NCI-H748 (cell line): ENCODE data around the gene WDR70.
"Not testable (repeated sequence)": the region's sequence is repeated elsewhere in the genome, so short reads cannot be mapped to it uniquely, and the experiment has no call there.

Experiments used
- DNase-seq: peaks from one replicate; lab custom pipeline; 2025; ENCODE audit not compliant: unreplicated experiment; lab: John Stamatoyannopoulos, UW

WDR70 gene

DNA sequence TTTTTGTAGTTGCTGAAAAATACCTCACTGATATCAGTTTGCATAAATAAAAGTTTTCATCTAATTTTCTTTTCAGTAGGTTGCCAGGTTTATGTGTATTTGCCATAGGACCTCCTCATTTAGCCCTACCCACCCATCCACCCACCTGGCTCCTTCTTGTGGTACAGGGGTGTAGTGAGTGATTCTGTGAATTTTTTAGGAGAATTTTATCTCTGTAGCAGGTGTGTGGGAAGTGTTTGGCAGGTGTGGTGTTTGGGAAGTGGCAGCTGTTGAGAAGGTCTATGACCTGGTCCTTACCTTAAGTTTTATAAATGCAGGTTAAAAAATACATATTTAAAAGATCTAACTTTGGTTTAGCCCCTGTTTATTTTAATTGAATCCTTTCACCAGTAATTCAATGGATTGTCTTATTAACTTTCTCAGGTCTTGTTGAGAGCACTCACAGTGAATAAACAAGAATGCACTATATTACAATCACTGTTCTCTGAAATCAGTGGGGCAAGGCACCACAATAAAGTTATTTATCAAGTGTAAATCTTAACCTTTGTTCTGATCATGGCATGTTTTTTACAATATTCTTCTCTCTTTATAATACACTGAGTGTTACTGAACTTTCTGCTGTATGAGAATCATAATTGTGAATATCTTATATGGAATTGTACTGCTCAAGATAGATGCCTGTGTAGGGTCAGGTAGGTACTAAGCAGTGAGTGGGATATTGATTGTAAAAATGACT, 189.1 kb downstream of the WDR70 start:
- DNase-seq = no peak

DNA sequence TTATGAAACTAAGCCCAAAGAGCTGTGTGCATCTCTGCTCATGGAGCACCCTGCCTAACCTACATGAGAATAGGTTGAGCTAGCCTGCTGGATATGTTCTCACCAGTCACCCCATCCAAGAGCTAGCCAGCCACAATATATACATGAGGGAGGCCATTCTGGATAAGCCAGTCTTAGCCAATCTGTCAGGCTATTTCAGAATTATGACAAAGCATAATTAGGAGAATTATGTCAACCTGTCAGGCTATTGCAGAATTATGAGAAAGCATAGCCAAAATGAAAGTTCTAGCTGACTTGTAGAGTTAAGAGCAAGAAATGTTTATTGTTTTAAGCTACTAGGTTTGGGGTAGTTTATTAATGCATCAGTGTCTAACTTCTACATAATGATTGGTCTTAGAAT, 189.8 kb downstream of the WDR70 start:
- DNase-seq = no peak

DNA sequence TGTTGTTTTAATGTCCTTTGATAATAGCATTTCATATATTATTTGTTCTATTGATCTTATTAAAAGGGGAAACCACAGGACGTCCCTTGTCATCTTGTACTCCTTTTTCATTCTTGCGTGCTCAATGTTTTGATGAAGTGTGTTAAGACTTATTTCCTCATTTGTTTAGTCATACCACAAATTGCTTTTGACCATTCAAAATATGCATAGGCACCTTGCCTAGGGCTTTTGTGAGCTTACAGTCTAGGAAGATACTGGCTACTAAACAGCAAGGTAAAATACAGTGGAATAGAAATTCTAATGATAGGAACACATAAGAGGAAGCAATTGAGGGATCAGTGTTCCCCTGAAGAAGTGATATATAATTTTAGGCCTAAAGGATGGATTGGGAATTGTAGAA, 190.3 kb downstream of the WDR70 start:
- no peak for DNase-seq

DNA sequence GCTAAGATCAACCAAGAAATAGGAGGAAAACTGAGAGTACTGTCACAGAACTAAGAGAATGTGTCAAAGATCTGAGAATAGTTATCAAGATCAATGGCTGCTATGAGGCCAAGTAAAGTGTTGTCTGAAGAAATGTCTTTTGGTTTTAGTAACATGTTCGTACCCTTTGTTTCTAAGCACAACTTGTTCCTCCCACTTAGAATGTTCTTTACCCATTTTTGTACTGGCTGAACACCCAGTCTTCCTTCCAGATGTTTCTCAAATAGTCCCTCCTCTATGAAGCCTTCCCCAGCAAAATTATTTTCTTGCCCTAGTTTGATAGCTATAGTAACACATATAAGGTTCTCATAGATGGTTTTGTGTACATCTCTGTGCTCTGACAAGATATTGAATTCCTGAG, 191.5 kb downstream of the WDR70 start:
- DNase-seq = no peak

DNA sequence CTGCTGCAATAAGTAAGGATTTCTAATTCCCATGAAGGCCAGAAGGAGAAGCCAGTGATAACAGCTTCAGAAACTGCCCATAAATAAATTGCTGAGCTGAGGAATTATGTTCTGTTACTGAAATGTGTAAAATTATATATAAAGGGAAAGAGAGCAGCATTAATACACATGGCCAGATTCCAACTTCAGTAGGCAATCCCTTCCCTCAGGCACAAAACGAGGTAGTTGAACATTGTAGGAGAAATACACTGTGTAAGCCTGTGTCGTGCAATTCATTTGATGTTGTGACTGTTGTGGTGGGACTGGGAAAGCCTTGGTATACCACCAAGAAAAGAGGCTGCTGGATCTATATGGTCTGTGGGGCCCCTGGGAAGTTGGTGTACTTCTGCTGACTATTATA, 192.9 kb downstream of the WDR70 start:
- no peak for DNase-seq

DNA sequence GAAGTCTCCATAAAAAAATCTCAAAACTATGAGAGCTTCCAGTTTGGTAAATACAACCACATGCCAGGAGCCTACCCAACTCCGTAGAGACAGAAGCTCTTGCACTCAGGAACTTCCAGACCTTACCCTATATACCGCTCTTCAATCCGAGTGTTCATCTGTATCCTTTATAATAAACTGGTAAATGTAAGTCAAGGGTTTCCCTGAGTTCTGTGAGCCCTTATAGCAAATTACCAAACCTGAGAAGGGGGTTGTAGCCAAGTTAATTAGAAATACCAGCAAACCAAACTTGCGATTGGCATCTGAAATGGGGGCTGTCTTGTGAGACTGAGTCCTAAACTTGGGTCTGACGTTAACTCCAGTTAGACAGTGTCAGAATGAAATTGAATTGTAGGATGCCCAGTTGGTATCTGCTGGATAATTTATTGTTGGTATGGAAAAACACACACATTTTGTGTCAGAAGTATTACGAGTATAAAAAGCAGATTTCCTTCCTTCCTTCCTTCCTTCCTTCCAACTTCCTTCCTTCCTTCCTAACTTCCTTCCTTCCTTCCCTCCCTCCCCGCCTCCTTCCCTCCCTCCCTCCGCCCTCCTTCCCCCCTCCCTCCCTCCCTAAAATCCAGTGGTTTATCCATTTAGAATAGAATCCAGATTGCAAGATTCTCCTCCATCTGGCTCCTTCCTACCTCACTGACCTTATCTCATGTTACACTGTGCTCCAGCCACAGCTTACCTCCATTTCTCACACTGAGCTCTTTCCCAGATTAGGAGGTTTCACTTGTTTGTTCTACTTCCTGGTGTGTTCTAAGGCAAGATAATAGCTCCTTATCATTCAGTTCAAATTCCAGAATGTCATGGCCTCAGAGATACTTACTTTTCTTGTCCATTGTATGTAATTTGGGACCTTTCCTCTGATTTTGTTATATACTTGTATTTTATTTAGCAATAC, 196.7 kb downstream of the WDR70 start:
- no peak for DNase-seq

DNA sequence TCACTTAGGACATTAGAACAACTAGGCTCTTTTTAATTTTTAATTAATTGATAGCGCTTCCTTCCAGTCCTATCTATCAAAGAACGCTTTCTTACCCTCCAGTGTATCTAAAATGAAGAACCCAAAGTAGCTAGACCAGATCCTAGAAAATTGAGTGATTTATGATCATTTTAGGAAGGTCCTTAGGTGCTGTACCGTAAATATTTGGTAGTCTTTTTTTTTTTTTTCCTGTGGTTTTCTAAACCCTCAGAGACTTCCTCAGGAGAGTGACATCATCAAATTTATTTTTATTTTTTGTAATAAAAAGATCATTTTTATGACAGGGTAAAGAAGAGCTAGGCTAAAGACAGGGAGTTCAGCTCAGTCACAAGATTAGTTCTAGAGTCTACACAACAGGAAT, 197.4 kb downstream of the WDR70 start:
- DNase-seq = no peak

DNA sequence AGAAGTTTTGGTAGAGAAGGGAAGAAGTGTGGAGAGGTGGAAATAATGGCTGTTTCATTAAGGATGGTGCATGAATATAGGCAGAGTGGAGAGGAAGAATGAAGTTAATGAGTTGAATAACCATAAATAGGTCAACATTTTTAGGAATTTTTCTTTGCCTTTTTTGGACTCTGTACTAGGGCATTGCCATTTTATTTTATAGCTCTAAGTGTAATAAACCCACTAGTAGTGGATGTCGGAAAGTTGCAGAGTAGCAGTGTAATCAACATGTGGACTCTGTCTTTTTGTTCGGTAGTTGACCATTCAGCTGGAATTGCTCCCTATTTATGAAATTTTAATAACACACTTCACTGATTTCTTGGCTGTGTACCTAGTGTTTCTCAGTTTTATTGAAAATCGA, 199.1 kb downstream of the WDR70 start:
- no peak for DNase-seq

DNA sequence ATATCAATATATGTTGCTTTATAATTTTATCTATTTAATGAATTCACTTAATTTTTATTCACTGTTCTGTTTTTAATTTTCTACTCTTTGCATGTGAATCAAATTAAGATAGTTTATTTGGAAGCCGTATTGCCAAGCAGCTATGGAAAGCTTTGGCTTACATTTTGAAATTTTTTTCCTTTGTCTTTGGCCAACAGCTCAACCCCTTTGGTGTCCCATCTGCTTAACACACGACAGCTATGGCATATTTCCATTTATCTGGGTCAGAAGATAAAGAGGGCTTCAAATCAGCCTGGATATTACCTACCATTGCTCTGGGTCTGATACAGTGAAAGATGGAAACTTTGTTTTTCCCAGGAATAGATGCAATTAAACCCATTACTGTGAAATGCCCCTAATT, 201.0 kb downstream of the WDR70 start:
- DNase-seq = no peak

DNA sequence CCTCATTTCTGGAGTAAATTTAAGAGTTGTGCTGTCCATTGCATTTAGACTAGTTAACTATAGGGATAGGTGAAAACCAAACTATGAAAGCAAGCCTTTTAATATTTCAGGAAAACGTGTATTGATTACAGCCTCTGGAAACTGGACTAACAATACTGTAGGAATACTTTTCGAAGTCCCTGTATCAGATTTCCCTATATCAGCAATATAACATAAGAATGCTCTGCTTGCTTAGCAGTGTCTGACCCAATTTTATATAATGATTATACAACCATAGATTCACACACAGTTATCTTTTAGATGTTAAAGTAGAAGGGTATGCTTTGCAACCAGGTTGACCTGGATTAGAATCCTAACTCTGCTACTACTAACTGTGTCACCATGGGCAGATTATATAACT, 203.1 kb downstream of the WDR70 start:
- no peak for DNase-seq

DNA sequence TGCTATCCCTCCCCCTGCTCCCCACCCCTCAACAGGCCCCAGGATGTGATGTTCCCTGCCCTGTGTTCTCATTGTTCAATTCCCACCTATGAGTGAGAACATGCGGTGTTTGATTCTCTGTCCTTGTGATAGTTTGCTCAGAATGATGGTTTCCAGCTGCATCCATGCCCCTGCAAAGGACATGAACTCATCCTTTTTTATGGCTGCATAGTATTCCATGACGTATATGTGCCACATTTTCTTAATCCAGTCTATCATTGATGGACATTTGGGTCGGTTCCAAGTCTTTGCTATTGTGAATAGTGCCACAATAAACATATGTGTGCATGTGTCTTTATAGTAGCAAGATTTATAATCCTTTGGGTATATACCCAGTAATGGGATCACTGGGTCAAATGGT, 214.2 kb downstream of the WDR70 start:
- DNase-seq = not testable (repeated sequence)

DNA sequence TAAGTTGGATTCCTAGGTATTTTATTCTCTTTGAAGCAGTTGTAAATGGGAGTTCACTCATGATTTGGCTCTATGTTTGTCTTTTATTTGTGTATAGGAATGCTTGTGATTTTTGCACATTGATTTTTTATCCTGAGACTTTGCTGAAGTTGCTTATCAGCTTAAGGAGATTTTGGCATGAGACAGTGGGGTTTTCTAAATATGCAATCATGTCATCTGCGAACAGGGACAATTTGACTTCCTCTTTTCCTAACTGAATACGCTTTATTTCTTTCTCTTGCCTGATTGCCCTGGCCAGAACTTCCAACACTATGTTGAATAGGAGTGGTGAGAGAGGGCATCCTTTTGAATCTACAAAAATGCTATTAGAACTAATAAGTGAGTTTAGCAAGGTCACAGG, 215.7 kb downstream of the WDR70 start:
- not testable (repeated sequence) for DNase-seq

DNA sequence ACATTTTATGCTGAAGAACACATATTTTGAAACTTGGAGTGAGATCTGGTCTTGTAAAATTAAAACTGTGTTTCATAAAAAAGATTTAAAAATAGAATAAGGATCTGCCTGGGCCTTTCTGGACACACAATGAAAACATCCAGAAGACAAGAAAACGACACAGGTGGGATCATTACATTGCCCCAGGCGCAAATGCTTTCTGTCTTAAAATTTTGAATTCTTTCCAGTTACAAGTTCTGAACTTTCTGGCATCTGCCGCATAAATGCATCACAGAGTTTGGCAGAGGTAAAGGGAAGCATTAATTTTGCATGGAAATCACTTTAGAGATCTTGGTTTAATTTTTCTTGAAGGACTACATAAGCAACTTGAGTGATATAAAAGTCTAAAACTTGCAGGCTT, 219.6 kb downstream of the WDR70 start:
- no peak for DNase-seq

DNA sequence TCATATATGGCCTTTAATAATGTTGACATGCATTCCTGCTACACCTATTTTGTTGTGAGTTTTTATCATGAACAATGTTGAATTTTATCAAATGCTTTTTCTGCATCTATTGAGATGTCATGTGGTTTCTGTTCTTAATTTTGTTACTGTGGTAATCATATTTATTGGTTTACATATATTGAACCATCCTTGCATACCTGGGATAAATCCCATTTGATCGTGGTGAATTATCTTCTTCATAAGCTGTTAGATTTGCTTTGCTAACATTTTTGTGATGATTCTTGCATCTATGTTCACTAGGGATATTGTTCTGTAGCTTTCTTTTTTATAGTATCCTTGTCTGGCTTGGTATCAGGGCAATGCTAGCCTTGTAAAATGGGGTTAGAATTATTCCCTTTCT, 222.0 kb downstream of the WDR70 start:
- no peak for DNase-seq

DNA sequence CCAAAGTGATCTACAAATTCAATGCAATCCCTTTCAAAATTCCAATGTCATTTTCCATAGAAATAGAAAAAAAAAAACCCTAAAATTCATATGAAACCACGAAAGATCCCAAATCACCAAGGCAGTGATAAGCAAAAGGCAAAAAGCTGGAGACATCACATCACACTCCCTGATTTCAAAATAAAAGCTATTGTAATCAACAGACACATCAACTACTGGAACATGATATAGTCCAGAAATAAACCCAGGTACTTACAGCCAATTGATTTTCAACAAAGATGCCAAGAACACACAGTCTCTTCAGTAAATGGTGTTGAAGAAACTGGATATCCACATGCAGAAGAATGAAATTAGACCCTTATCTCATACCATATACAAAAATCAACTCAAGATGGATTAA, 224.0 kb downstream of the WDR70 start:
- DNase-seq = no peak

DNA sequence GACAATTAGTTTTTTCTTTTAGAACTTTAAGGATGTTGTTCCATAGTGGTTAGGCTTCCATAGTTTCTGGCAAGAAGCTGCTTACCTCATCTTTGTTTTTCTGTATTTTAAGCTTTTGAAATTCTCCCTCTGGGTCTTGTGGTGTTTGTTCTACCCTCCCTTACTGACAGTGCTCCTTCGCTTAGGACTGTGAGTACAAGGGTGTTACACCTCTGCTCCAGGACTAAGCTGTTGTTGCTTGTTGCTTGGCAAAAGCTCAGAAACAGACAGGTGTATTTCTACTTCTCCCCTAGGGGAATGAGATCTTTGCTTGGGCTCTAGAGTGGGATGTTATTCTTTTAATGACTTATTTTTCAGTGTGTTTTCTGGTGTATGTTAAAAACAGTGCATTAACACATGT, 225.2 kb downstream of the WDR70 start:
- no peak for DNase-seq

DNA sequence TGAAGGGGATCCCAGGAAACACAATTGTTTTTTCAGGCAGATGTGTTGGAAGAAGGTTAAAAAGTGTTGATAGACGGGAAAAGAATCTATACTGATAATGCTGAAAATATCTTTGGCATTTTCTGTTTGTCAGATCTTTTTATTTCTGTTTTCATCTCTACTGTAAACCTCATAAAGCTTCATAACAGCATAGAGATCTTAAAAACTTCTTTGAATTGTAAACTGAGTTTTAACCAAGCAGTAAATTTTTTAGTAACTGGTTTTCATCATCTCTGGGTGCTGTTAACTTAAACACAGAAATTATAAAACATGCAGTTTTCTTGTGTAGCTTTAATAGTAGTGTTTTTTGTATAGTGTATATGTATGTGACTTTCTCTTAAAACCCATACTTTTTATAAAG, 227.0 kb downstream of the WDR70 start:
- no peak for DNase-seq

DNA sequence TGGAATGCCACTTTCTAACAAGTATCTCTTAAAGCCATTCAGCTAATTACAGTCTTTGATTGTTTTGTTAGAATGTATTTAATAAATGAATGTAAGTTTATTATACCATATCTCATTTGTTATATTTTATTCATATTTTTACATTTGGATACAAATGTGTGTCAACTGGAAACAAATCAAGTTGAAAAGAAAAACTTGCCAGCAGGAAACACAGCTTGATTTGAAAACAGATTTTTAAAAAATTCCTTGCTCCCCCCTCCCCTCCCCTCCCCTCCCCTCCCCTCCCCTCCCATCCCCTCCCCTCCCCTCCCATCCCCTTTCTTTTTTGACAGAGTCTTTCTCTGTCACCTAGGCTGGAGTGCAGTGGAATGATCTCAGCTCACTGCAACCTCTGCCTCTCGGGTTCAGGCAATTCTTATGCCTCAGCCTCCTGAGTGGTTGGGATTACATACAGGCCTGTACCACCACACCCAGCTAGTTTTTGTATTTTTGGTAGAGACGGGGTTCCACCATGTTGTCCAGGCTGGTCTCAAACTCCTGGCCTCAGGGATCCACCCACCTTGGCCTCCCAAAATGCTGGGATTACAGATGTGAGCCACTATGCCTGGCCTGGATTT, 227.6 kb downstream of the WDR70 start:
- DNase-seq = no peak

DNA sequence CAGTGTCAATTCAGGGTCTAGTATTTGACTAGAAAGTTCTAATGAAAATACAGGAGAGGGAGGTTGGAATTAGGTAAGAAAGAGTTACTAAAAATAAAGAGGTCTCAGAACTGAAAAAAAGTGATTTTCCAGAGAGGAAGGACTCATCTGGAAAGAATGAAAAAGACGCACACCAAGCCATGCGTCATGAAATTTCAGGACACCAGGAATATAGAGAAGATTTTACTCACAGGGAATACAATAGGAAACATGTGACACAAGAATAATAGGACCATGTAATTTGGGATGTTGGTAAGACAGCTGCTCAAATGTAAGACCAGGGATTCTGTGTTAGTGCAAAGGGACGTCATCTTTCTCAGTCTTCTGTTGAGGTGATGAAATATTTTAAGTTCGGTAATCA, 236.1 kb downstream of the WDR70 start:
- no peak for DNase-seq

DNA sequence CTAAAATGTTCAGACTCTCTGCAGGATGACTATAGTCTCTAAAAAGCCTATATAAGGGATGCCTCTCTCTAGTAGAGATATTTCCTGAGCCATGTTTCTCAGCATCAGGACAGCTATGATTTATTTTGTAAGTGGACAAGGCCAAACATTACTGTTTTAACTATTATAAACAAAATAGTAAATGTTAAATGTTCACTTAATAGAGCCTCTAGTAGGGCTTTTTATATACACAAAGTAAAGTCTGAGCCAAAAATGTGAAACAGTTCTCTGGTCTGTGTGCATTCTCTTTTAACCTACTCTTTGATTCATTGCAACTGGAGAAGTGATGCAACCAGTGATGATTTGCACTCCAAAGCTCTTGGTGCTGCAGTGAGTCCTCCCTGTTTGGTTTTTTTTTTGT, 240.2 kb downstream of the WDR70 start:
- DNase-seq = no peak

DNA sequence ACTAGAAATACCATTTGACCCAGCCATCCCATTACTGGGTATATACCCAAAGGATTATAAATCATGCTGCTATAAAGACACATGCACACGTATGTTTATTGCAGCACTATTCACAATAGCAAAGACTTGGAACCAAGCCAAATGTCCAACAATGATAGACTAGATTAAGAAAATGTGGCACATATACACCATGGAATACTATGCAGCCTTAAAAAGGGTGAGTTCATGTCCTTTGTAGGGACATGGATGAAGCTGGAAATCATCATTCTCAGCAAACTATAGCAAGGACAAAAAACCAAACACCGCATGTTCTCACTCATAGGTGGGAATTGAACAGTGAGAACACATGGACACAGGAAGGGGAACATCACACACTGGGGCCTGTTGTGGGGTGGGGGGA, 243.2 kb downstream of the WDR70 start:
- DNase-seq = not testable (repeated sequence)

DNA sequence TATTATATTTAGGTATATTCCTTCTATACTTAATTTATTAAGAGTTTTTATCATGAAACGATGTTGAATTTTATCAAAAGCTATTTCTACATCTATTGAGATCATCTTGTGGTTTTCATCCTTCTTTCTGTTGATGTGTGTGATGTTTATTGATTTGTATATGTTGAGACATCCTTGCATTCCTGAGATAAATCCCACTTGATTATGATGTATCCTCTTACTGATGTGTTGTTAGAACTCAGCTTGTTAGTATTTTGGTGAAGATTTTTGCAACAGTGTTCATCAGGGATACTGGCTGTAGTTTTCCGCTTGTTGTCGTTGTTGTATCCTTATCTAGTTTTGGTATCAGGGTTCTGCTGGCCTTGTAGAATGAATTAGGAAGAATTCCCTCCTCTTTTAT, 247.1 kb downstream of the WDR70 start:
- DNase-seq = no peak
